ENCODE measurements around the gene PCDH17.
A peak's percentile ranks its signal among the peaks of the same experiment; 100 is the strongest.

- TF ChIP-seq CTCF (conservative IDR thresholded peaks at IDR 0.05 in 1 of 2, IDR thresholded peaks at IDR 0.05 in 1 of 2; ENCODE audit: low read depth in 1 of 2, low read length in 2 of 2) (peak; percentile 70 to 85), EZH2 (IDR thresholded peaks at IDR 0.05; ENCODE audit: low read length, missing control alignments) (no peak)
Measured at GRCh38 chr13:57624565-57625435, 6.7 kb upstream of the PCDH17 start.
